ENCODE data around the gene WASF2. TPM values are rescaled to one million over a fixed set of nuclear protein-coding genes. Genes with fewer than 3 reads are reported as not detected.

WASF2 gene
- total RNA-seq, 2 experiments from 2014 or later, result 119 to 121 TPM

DNA sequence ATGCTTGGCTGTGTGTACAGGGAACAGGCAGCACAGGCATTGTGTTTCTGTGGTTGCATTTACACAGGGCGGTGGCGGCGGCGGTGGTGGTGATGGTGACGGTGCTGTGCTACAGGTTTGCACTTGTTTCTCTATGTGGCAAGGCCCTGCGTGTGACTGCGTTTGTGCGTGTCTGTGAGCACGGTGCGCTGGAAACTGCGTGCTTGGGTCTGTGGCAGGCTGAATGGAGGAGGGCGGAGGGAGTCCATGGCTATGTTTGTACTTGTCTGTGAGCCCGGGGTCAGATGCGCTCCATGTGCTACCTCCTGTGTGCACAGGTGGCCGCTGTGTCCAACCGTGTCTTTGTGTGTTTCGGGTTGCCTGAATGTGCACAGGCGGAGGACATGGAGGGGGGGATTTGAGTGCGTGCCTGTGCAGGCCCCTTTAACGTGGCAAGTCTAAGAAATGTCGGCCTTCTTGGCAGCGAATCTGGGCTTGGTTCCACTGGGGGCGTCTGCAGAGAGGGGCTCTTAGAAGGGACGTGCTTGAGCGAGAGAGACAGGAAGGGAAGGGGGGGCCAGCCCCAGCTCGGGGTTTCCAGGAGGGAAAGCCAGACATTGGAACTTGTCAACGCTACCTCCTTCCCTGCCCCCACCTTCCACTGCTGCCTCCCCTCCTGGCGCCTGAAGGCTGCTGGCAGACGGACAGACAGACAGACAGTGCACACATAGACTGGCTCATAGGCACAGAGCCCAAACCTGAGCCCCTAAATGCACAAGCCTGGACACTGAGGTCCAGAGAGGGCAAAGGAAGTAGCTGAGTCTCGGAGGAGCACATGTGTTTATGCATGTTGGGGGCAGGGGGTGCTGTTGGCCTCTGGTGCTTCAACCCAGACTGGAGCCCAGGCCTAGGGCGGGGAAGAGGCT is 32.7 kb upstream of the WASF2 start:
- peak; percentile 65 for ATAC-seq (ENCODE audit: poor library complexity)
- Histone ChIP-seq H3K27me3 (ENCODE audit: control insufficient read depth in 1 of 2, insufficient read depth in 2 of 2, low read length in 2 of 2) (no peaks in the 10 kb centered on the region), H3K27ac (ENCODE audit: low read depth in 1 of 2, low read length in 2 of 2) (peak overlapping the region; percentile 67 to 86), H3K36me3 (ENCODE audit: insufficient read depth, low read length) (no peaks in the 10 kb centered on the region), H3K4me1 (ENCODE audit: insufficient read depth, low read length) (peaks cover 86% of the 10 kb centered on the region), H3K9me3 (ENCODE audit: control insufficient read depth in 1 of 2, insufficient read depth in 1 of 2, low read length in 2 of 2) (no peaks in the 10 kb centered on the region), H3K4me3 (ENCODE audit: low read length) (peak overlapping the region; percentile 59)
- peaks cover 88% of the 10 kb centered on the region for H3K4me1 Mint-ChIP-seq (ENCODE audit: low read depth)
- TF ChIP-seq, protein P1, sequence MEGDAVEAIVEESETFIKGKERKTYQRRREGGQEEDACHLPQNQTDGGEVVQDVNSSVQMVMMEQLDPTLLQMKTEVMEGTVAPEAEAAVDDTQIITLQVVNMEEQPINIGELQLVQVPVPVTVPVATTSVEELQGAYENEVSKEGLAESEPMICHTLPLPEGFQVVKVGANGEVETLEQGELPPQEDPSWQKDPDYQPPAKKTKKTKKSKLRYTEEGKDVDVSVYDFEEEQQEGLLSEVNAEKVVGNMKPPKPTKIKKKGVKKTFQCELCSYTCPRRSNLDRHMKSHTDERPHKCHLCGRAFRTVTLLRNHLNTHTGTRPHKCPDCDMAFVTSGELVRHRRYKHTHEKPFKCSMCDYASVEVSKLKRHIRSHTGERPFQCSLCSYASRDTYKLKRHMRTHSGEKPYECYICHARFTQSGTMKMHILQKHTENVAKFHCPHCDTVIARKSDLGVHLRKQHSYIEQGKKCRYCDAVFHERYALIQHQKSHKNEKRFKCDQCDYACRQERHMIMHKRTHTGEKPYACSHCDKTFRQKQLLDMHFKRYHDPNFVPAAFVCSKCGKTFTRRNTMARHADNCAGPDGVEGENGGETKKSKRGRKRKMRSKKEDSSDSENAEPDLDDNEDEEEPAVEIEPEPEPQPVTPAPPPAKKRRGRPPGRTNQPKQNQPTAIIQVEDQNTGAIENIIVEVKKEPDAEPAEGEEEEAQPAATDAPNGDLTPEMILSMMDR (IDR thresholded peaks at IDR 0.05), result peak; percentile 61
- H3K9me3 Mint-ChIP-seq, result no peaks in the 10 kb centered on the region
- ChIA-PET CTCF (interaction anchor here (0.7 to 3.8 kb wide), 16 partner anchors 26 to 222 kb away, joined by 3 to 31 read pairs (median 4); partner anchors contain the start of genes AHDC1 and FAM76A), POLR2A (interaction anchor here (0.5 to 2.8 kb wide), 20 partner anchors 32 to 149 kb away, joined by 3 to 29 read pairs (median 5); partner anchors contain the start of genes AHDC1, IFI6 and WASF2)
- peaks cover 10% of the 10 kb centered on the region for H3K36me3 Mint-ChIP-seq (ENCODE audit: low read depth)
- H3K4me3 Mint-ChIP-seq, result peak overlapping the region; percentile 91
- peak overlapping the region; percentile 96 for H3K27ac Mint-ChIP-seq
- DNase-seq, result peak; percentile 52 to 88 (median 74)
- intact Hi-C loops (cut with DNase I, micrococcal nuclease), result loop anchor here (1.0 to 10.0 kb wide), 9 partner anchors 32 to 142 kb away; partner anchors contain the start of genes AHDC1 (in 1 of the 2) and WASF2 (in 1 of the 2)
- H3K27me3 Mint-ChIP-seq, result no peaks in the 10 kb centered on the region

DNA sequence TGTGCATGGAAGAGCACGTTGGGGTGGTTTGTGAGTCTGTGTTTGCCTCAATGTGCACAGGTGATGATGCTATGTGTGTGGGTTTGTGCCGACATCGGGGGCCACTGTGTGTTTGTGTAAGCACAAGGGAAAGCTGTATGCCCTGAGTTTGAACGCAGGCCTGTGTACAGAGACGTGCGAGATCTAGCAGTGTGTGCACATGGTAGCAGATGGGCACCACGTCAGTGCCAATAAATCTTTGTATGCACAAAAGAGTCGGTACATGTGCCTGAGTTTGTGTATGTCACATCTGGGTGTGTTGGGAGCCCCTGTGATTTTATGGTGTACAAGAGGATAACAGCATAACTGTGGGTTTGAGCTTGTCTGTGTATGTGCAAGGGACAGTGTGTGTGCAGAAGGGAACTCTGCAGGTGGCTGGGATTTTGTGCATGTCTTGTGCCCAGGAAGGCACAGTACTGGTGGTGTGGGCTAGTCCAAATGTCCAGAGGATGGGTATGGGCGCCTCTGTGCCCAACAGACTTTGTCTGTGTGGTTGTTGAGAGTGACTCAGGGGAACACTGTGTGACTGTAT is 32.0 kb upstream of the WASF2 start:
- Mint-ChIP-seq H3K27ac (peak overlapping the region; percentile 96), H3K27me3 (no peaks in the 10 kb centered on the region), H3K36me3 (ENCODE audit: low read depth) (peaks cover 10% of the 10 kb centered on the region), H3K4me3 (peak overlapping the region; percentile 91), H3K4me1 (ENCODE audit: low read depth) (peaks cover 88% of the 10 kb centered on the region), H3K9me3 (no peaks in the 10 kb centered on the region)
- ChIA-PET POLR2A (interaction anchor here (0.9 to 2.8 kb wide), 11 partner anchors 9 to 150 kb away, joined by 3 to 29 read pairs (median 5); partner anchors contain the start of genes AHDC1, IFI6 and WASF2), CTCF (interaction anchor here (1.0 to 1.3 kb wide), 2 partner anchors 35 to 47 kb away, joined by 3 to 4 read pairs; no protein-coding TSS in a partner anchor)
- peak; percentile 11 for ATAC-seq (ENCODE audit: poor library complexity)
- Histone ChIP-seq H3K27ac (ENCODE audit: low read depth in 1 of 2, low read length in 2 of 2) (peak overlapping the region; percentile 67 to 86), H3K27me3 (ENCODE audit: control insufficient read depth in 1 of 2, insufficient read depth in 2 of 2, low read length in 2 of 2) (no peaks in the 10 kb centered on the region), H3K9me3 (ENCODE audit: control insufficient read depth in 1 of 2, insufficient read depth in 1 of 2, low read length in 2 of 2) (no peaks in the 10 kb centered on the region), H3K4me3 (ENCODE audit: low read length) (peak overlapping the region; percentile 59), H3K36me3 (ENCODE audit: insufficient read depth, low read length) (no peaks in the 10 kb centered on the region), H3K4me1 (ENCODE audit: insufficient read depth, low read length) (peaks cover 80% of the 10 kb centered on the region)
- peak in 4 of 14 experiments; percentile 30 to 43 (median 38) for DNase-seq
- TF ChIP-seq, protein P1 (IDR thresholded peaks at IDR 0.05), result no peak
- intact Hi-C loops (cut with DNase I, micrococcal nuclease), result loop anchor here (1.0 to 10.0 kb wide), 7 partner anchors 33 to 143 kb away; partner anchors contain the start of gene AHDC1 (in 1 of the 2)

DNA sequence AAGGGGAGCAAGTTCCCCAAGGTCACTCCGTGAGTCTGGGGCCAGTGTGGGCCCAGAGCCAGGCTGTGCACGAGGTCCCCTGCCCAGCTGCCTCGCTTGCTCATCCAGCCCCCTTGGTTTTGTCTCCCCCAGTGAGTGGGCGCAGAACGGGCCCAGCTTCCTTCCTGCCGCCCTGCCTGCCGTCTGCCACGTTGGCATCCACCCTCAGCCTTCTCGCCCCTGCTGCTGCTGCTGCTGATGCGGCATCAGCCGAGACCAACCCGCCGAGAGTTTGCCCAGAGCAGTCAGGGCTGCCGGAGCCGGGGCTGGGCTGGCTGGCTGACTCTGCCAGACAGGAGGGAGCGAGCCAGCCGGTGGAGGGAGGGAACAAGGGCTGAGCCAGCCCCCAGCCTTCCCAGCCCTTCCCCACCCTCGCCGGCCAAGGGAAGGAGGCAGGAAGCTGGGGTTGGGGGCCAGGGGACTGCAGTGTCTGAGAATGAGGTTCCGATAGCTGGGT is 31.4 kb upstream of the WASF2 start:
- ATAC-seq (ENCODE audit: poor library complexity) (peak; percentile 7), DNase-seq (peak; percentile 27 to 75 (median 51))
- POLR2A ChIA-PET, result interaction anchor here (0.9 to 2.8 kb wide), 11 partner anchors 8 to 151 kb away, joined by 3 to 29 read pairs (median 5); partner anchors contain the start of genes AHDC1, IFI6 and WASF2
- intact Hi-C loops (cut with DNase I, micrococcal nuclease), result loop anchor here (5.0 to 10.0 kb wide), 5 partner anchors 46 to 143 kb away; no protein-coding TSS in a partner anchor
- Mint-ChIP-seq H3K9me3 (no peaks in the 10 kb centered on the region), H3K27me3 (no peaks in the 10 kb centered on the region), H3K27ac (peak overlapping the region; percentile 96), H3K4me1 (ENCODE audit: low read depth) (peaks cover 83% of the 10 kb centered on the region), H3K36me3 (ENCODE audit: low read depth) (peaks cover 10% of the 10 kb centered on the region), H3K4me3 (peak overlapping the region; percentile 91)
- Histone ChIP-seq H3K4me1 (ENCODE audit: insufficient read depth, low read length) (peaks cover 74% of the 10 kb centered on the region), H3K9me3 (ENCODE audit: control insufficient read depth in 1 of 2, insufficient read depth in 1 of 2, low read length in 2 of 2) (no peaks in the 10 kb centered on the region), H3K27ac (ENCODE audit: low read depth in 1 of 2, low read length in 2 of 2) (peak overlapping the region; percentile 67 to 86), H3K4me3 (ENCODE audit: low read length) (peak overlapping the region; percentile 59), H3K36me3 (ENCODE audit: insufficient read depth, low read length) (no peaks in the 10 kb centered on the region), H3K27me3 (ENCODE audit: control insufficient read depth in 1 of 2, insufficient read depth in 2 of 2, low read length in 2 of 2) (no peaks in the 10 kb centered on the region)
- TF ChIP-seq, protein P1 (IDR thresholded peaks at IDR 0.05), result no peak
- CTCF ChIA-PET, result interaction anchor here (0.9 to 1.3 kb wide), 4 partner anchors 35 to 148 kb away, joined by 3 to 4 read pairs (median 4); no protein-coding TSS in a partner anchor

Data from CD4-positive, alpha-beta T cell (primary cell).